SH-SY5Y (cell line): ENCODE measurements around the gene CBFA2T3.

Source experiments
- GATA2 ChIP-seq: IDR thresholded peaks from 2 replicates; pipeline ENCODE4 v1.6.1; 2011; ENCODE audit warnings: mild to moderate bottlenecking, low read depth, low read length
- GATA3 ChIP-seq: IDR thresholded peaks from 2 replicates; pipeline ENCODE4 v1.6.1; 2011; ENCODE audit warnings: low read depth, mild to moderate bottlenecking, low read length, moderate library complexity

GRCh38 chr16:89023151-89023551 is 46.1 kb upstream of the CBFA2T3 start:
- TF ChIP-seq GATA2 (no peak), GATA3 (no peak)
